CD4-positive, CD25-positive, alpha-beta regulatory T cell (primary cell): Measurements from ENCODE around the gene CDC25A. TPM values are rescaled to one million over a fixed set of nuclear protein-coding genes. Genes with fewer than 3 reads are reported as not detected.

Experiments used
- ATAC-seq, 2 donors: fragments of 150-1000 bp; cut with Tn5 transposase; one replicate each; pipeline ENCODE4 v1.10.0; 2021; ENCODE audit warnings: low read depth in 2 of 2, moderate number of reproducible peaks in 2 of 2, moderate library complexity in 1 of 2
- DNase-seq, 3 donors: peaks; one replicate each; pipeline versions ENCODE4 v3.0.0 to v3.0.0-alpha.2; 2012 to 2022; ENCODE audit warnings: mixed read lengths in 1 of 3
- H3K27ac ChIP-seq: one replicate; pipeline ENCODE4 v1.7.0; 2013; ENCODE audit warnings: mild to moderate bottlenecking, low read length; ENCODE audit not compliant: insufficient read depth, poor library complexity, severe bottlenecking
- H3K27me3 ChIP-seq: one replicate; pipeline ENCODE4 v1.7.0; 2013; ENCODE audit warnings: low read length; ENCODE audit not compliant: control insufficient read depth, insufficient read depth
- H3K36me3 ChIP-seq: one replicate; pipeline ENCODE4 v1.7.0; 2013; ENCODE audit warnings: mild to moderate bottlenecking, low read length, moderate library complexity; ENCODE audit not compliant: control insufficient read depth, insufficient read depth
- H3K4me1 ChIP-seq: 2 replicates; pipeline ENCODE4 v1.7.0; 2013; ENCODE audit warnings: mild to moderate bottlenecking, low read length; ENCODE audit not compliant: insufficient read depth, control insufficient read depth, poor library complexity, severe bottlenecking
- H3K4me3 ChIP-seq: one replicate; pipeline ENCODE4 v1.7.0; 2013; ENCODE audit warnings: low read depth, mild to moderate bottlenecking, low read length, moderate library complexity
- H3K9me3 ChIP-seq, 2 experiments: 1 replicate in 1 of 2; 2 replicates in 1 of 2; pipeline ENCODE4 v1.7.0; 2013; ENCODE audit warnings: low read length in 2 of 2, mild to moderate bottlenecking in 1 of 2, moderate library complexity in 1 of 2; ENCODE audit not compliant: control insufficient read depth in 2 of 2
- H3K27ac Mint-ChIP-seq, 3 donors: one replicate each; pipeline ENCODE4 v1.8.0; 2020 to 2022; ENCODE audit warnings: mild to moderate bottlenecking in 3 of 3, mixed read lengths in 3 of 3, moderate library complexity in 2 of 3
- H3K27me3 Mint-ChIP-seq: one replicate; pipeline ENCODE4 v1.8.0; 2022; ENCODE audit warnings: mild to moderate bottlenecking, mixed read lengths
- H3K36me3 Mint-ChIP-seq: one replicate; pipeline ENCODE4 v1.8.0; 2020; ENCODE audit warnings: mixed read lengths
- H3K4me1 Mint-ChIP-seq, 4 donors: one replicate each; pipeline ENCODE4 v1.8.0; 2020 to 2022; ENCODE audit warnings: mixed read lengths in 4 of 4, mild to moderate bottlenecking in 1 of 4
- H3K4me3 Mint-ChIP-seq, 4 donors: one replicate each; pipeline ENCODE4 v1.8.0; 2020 to 2022; ENCODE audit warnings: mild to moderate bottlenecking in 4 of 4, mixed read lengths in 4 of 4, moderate library complexity in 3 of 4
- H3K9me3 Mint-ChIP-seq, 7 donors: one replicate each; pipeline ENCODE4 v1.8.0; 2020 to 2022; ENCODE audit warnings: mixed read lengths in 7 of 7, mild to moderate bottlenecking in 3 of 7, moderate library complexity in 2 of 7
- polyA plus RNA-seq, 4 donors: library from polyadenylated mRNA; unstranded; fragments of 300-500 nt; fragmentation: Illumina TruSeq; gene quantifications; one replicate each; pipeline ENCODE4 v1.2.3, GENCODE V29; 2021
- total RNA-seq: library from RNA; stranded (reverse); gene quantifications from one replicate; pipeline ENCODE4 v1.2.3, GENCODE V29; 2022

Gene CDC25A
- total and polyA plus RNA-seq, 5 donors from 2014 or later, result 0.06 to 0.78 (median 0.42) TPM; not detected in 1

GRCh38 chr3:48222616-48223513, 34.6 kb upstream of the CDC25A start, which contains the start of gene CAMP:
TSS of gene CAMP (plus strand) at chr3:48223495. CDS start at chr3:48223512, 17 bp downstream.
- Histone ChIP-seq H3K4me1 (no peaks in the 10 kb centered on the region), H3K27ac (no peak within 1 kb of the TSS), H3K36me3 (no peaks in the 10 kb centered on the region), H3K4me3 (no peak within 1 kb of the TSS), H3K9me3 (no peaks in the 10 kb centered on the region), H3K27me3 (no peaks in the 10 kb centered on the region)
- no peak for DNase-seq
- no peaks in the 10 kb centered on the region for H3K36me3 Mint-ChIP-seq
- H3K4me3 Mint-ChIP-seq, result no peak within 1 kb of the TSS
- peaks cover 15% of the 10 kb centered on the region for H3K27me3 Mint-ChIP-seq
- no peaks in the 10 kb centered on the region for H3K4me1 Mint-ChIP-seq
- no peaks in the 10 kb centered on the region for H3K9me3 Mint-ChIP-seq
- ATAC-seq, result peak; percentile 21 to 24
- peak within 1 kb of the TSS in 1 of 3 donors; percentile 86 for H3K27ac Mint-ChIP-seq

GRCh38 chr3:48220746-48221145, 32.5 kb upstream of the CDC25A start:
- Histone ChIP-seq H3K27ac (no peak overlapping the region), H3K36me3 (no peaks in the 10 kb centered on the region), H3K27me3 (no peaks in the 10 kb centered on the region), H3K9me3 (no peaks in the 10 kb centered on the region), H3K4me3 (no peak overlapping the region), H3K4me1 (no peaks in the 10 kb centered on the region)
- ATAC-seq (no peak), DNase-seq (no peak)
- H3K4me3 Mint-ChIP-seq, result no peak overlapping the region
- H3K36me3 Mint-ChIP-seq, result no peaks in the 10 kb centered on the region
- H3K9me3 Mint-ChIP-seq, result no peaks in the 10 kb centered on the region
- no peak overlapping the region for H3K27ac Mint-ChIP-seq
- peaks cover 9% of the 10 kb centered on the region for H3K27me3 Mint-ChIP-seq
- no peaks in the 10 kb centered on the region for H3K4me1 Mint-ChIP-seq

DNA sequence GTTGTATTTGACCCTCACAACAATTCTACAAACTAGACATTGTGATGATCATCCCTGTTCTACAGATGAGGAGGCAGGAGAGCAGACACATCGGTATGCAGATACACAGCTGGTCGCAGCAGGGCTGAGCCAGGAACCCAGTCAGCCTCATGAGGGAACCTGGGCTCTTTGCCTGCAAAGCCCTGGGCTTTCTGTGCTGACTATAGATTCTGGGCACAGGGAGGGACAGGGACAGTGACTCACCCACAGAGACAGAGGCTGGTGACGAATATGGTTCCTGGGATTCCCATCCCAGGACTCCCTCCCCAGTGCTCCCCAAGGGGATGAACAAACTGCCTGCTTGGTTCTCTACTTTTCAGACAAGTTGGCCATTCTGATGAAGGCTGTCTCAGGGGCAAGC, 31.3 kb upstream of the CDC25A start:
- Mint-ChIP-seq H3K27ac (no peak overlapping the region), H3K36me3 (no peaks in the 10 kb centered on the region), H3K27me3 (peaks cover 5% of the 10 kb centered on the region), H3K4me3 (no peak overlapping the region), H3K9me3 (no peaks in the 10 kb centered on the region), H3K4me1 (no peaks in the 10 kb centered on the region)
- Histone ChIP-seq H3K27me3 (no peaks in the 10 kb centered on the region), H3K9me3 (no peaks in the 10 kb centered on the region), H3K4me1 (no peaks in the 10 kb centered on the region), H3K4me3 (no peak overlapping the region), H3K27ac (no peak overlapping the region), H3K36me3 (no peaks in the 10 kb centered on the region)
- DNase-seq (no peak), ATAC-seq (no peak)

DNA sequence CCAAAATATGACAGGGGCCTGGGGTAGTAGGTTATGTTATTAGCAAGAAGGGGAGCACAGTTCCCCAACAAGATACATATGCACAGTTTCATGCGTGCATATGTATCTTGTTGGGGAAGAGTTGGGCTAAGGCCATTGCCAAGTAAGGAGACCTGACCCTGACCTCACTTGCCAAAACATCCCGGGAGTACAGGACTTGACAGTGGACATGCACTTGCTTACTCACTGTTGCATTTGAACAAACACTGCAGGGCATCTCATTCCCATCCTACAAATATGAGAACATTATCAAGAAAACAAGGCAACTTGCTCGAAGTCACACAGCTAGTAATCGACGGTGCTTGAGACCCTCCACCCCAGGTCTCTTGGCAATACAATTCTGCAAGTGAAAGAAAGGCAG, 30.3 kb upstream of the CDC25A start:
- no peaks in the 10 kb centered on the region for H3K9me3 ChIP-seq
- H3K36me3 Mint-ChIP-seq, result no peaks in the 10 kb centered on the region
- H3K27ac Mint-ChIP-seq, result peak overlapping the region in 1 of 3 donors; percentile 48
- H3K36me3 ChIP-seq, result no peaks in the 10 kb centered on the region
- peaks cover 5% of the 10 kb centered on the region for H3K27me3 Mint-ChIP-seq
- no peaks in the 10 kb centered on the region for H3K4me1 Mint-ChIP-seq
- H3K9me3 Mint-ChIP-seq, result no peaks in the 10 kb centered on the region
- no peaks in the 10 kb centered on the region for H3K4me1 ChIP-seq
- ATAC-seq (no peak), DNase-seq (no peak)
- H3K27ac ChIP-seq, result no peak overlapping the region
- no peak overlapping the region for H3K4me3 Mint-ChIP-seq
- no peak overlapping the region for H3K4me3 ChIP-seq
- H3K27me3 ChIP-seq, result no peaks in the 10 kb centered on the region

DNA sequence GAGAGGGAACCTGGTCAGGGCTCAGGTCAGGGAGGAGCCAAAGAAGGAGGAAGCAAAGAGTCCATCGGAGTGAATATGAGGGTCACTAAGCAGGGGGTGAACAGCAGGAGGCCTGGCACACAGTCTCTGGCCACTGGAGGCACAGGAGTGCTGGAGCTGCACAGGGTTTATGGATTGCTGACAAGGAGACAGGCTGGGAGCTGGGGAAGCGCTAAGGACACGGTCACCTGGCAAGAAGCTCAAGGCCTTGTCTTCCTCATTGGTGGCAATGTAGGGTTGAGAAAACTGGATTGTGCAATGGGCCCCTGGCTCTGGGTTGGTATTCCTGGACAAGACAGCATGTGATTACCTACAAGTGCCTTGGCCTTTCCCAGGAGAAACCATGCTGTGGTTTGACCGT, 29.2 kb upstream of the CDC25A start:
- Mint-ChIP-seq H3K36me3 (no peaks in the 10 kb centered on the region), H3K4me3 (no peak overlapping the region), H3K27me3 (peaks cover 5% of the 10 kb centered on the region), H3K9me3 (no peaks in the 10 kb centered on the region), H3K4me1 (no peaks in the 10 kb centered on the region), H3K27ac (peak overlapping the region in 1 of 3 donors; percentile 93)
- Histone ChIP-seq H3K4me1 (no peaks in the 10 kb centered on the region), H3K4me3 (no peak overlapping the region), H3K9me3 (no peaks in the 10 kb centered on the region), H3K27me3 (no peaks in the 10 kb centered on the region), H3K36me3 (no peaks in the 10 kb centered on the region), H3K27ac (no peak overlapping the region)
- DNase-seq (no peak), ATAC-seq (no peak)

DNA sequence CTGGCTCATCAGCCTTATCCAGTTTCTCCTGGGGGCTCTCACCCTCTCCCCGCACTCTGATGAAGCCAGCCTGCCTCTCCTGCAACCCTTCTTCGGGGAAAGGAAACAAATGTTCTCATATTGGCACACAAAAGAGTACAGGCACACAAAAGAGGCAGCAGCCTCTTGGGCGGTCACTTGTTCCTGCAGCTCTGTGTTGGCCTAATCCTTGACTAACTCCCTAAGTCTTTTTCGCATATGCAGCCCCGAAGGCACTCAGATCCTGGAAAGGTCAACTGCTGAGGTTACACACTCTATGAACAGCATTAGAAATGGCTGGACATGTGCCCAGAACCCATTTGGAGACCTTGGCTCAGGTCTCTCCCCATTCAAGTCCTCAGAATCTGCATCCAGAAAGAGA, 27.7 kb upstream of the CDC25A start:
- Mint-ChIP-seq H3K4me1 (no peaks in the 10 kb centered on the region), H3K36me3 (no peaks in the 10 kb centered on the region), H3K9me3 (no peaks in the 10 kb centered on the region), H3K27ac (no peak overlapping the region), H3K4me3 (no peak overlapping the region), H3K27me3 (peaks cover 5% of the 10 kb centered on the region)
- no peaks in the 10 kb centered on the region for H3K9me3 ChIP-seq
- no peak overlapping the region for H3K27ac ChIP-seq
- ATAC-seq (no peak), DNase-seq (no peak)
- no peak overlapping the region for H3K4me3 ChIP-seq
- no peaks in the 10 kb centered on the region for H3K27me3 ChIP-seq
- H3K4me1 ChIP-seq, result no peaks in the 10 kb centered on the region
- no peaks in the 10 kb centered on the region for H3K36me3 ChIP-seq

DNA sequence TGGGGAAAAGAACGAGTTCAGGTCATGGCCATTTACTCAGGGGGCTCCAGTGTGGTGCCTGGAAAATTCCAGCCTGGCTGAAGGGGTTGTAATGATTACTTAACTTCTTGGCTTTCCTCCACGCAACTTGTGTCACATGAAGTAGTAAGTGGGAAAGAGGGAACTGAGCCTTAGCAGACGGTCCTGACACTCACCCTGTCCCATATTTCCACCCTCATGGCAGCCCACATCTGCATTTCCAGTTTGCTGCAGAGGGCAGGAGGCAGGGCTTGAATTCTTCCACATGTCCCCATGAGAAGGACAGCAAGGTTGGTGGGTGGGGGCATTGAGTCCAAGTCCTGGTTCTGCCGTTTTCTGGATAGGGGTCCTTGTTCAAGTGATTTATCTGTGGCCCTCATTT, 27.2 kb upstream of the CDC25A start:
- Mint-ChIP-seq H3K36me3 (no peaks in the 10 kb centered on the region), H3K9me3 (no peaks in the 10 kb centered on the region), H3K4me3 (no peak overlapping the region), H3K4me1 (no peaks in the 10 kb centered on the region), H3K27me3 (peaks cover 5% of the 10 kb centered on the region), H3K27ac (no peak overlapping the region)
- DNase-seq (no peak), ATAC-seq (no peak)
- Histone ChIP-seq H3K4me3 (no peak overlapping the region), H3K27me3 (no peaks in the 10 kb centered on the region), H3K36me3 (no peaks in the 10 kb centered on the region), H3K4me1 (no peaks in the 10 kb centered on the region), H3K27ac (no peak overlapping the region), H3K9me3 (no peaks in the 10 kb centered on the region)

DNA sequence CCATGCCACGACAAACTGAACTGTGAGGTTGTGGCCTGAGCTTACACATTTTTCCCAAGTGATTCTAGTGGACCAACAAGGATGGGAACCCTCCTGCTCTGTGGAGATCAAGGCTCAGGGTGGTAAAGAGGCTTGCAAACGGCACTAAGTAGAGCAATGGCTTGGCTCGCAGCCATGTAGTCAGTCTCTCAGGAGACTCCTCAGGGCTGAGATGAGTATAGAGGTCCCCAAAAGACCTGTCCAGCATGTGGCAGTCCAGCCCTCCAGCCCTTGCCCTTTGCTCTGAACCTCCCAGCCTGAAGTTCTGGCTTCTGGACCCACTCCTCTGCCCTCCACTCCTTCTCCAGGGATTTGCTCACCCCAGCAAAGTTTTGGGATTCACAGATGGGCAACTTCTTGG, 26.8 kb upstream of the CDC25A start:
- peaks cover 5% of the 10 kb centered on the region for H3K27me3 Mint-ChIP-seq
- no peak overlapping the region for H3K27ac ChIP-seq
- no peaks in the 10 kb centered on the region for H3K27me3 ChIP-seq
- no peak for ATAC-seq
- no peaks in the 10 kb centered on the region for H3K9me3 ChIP-seq
- H3K9me3 Mint-ChIP-seq, result peaks cover 0 to under 1% (median 0%) of the 10 kb centered on the region in 7 donors
- H3K4me3 Mint-ChIP-seq, result peak overlapping the region in 1 of 4 donors; percentile 43
- no peak for DNase-seq
- no peak overlapping the region for H3K4me3 ChIP-seq
- no peaks in the 10 kb centered on the region for H3K4me1 ChIP-seq
- no peaks in the 10 kb centered on the region for H3K36me3 ChIP-seq
- H3K27ac Mint-ChIP-seq, result no peak overlapping the region
- H3K4me1 Mint-ChIP-seq, result peaks cover 0 to 1% (median 0%) of the 10 kb centered on the region in 4 donors
- no peaks in the 10 kb centered on the region for H3K36me3 Mint-ChIP-seq
